Loucy (cell line): Measurements from ENCODE around the gene SCTR.

Source experiments
- H2AFZ ChIP-seq: fragments of 200-600 bp; sonication (generic); 2 replicates; pipeline ENCODE4 v1.6.0; 2016; ENCODE audit warnings: antibody characterized with exemption, mild to moderate bottlenecking, low read length, moderate library complexity
- H3F3A ChIP-seq: fragments of 200-600 bp; 2 replicates; pipeline ENCODE4 v1.6.0; 2016; ENCODE audit warnings: antibody characterized with exemption, low read depth, mild to moderate bottlenecking
- H3K27me3 ChIP-seq: fragments of 200-600 bp; sonication (generic); 2 replicates; pipeline ENCODE4 v1.6.1; 2014; ENCODE audit warnings: low read length, mild to moderate bottlenecking; ENCODE audit not compliant: insufficient read depth, poor library complexity, severe bottlenecking
- H3K36me3 ChIP-seq: fragments of 200-600 bp; sonication (generic); 2 replicates; pipeline ENCODE4 v1.6.1; 2016; ENCODE audit warnings: low read length; ENCODE audit not compliant: insufficient read depth
- H3K4me1 ChIP-seq: fragments of 200-600 bp; sonication (generic); 2 replicates; pipeline ENCODE4 v1.5.1; 2014; ENCODE audit warnings: low read length, mild to moderate bottlenecking; ENCODE audit not compliant: insufficient read depth, poor library complexity, severe bottlenecking
- H3K4me2 ChIP-seq: fragments of 200-600 bp; sonication (generic); 2 replicates; pipeline ENCODE4 v1.6.0; 2014; ENCODE audit warnings: antibody characterized with exemption, low read length, low read depth, mild to moderate bottlenecking; ENCODE audit not compliant: poor library complexity, severe bottlenecking
- H3K4me3 ChIP-seq: fragments of 200-600 bp; sonication (generic); 2 replicates; pipeline ENCODE4 v1.5.1; 2014; ENCODE audit warnings: low read length, mild to moderate bottlenecking, mixed read lengths; ENCODE audit not compliant: poor library complexity, severe bottlenecking
- H3K79me2 ChIP-seq: fragments of 200-600 bp; sonication (generic); 2 replicates; pipeline ENCODE4 v1.6.1; 2014; ENCODE audit warnings: low read length; ENCODE audit not compliant: insufficient read depth
- H3K9ac ChIP-seq: fragments of 200-600 bp; sonication (generic); 2 replicates; pipeline ENCODE4 v1.6.0; 2014; ENCODE audit warnings: mild to moderate bottlenecking, low read depth, low read length, moderate library complexity; ENCODE audit not compliant: poor library complexity, severe bottlenecking
- H3K9me2 ChIP-seq: fragments of 200-600 bp; sonication (generic); replicated peaks from 2 replicates; pipeline ENCODE4 v1.6.1; 2016; ENCODE audit warnings: low read depth, low read length, mixed read lengths
- H3K9me3 ChIP-seq: fragments of 200-600 bp; sonication (generic); 2 replicates; pipeline ENCODE4 v1.6.1; 2014; ENCODE audit warnings: mild to moderate bottlenecking, antibody characterized with exemption, low read length, low read depth; ENCODE audit not compliant: insufficient read depth
- H4K20me1 ChIP-seq: fragments of 200-600 bp; sonication (generic); 2 replicates; pipeline ENCODE4 v1.6.0; 2014; ENCODE audit warnings: antibody characterized with exemption, low read length, mild to moderate bottlenecking; ENCODE audit not compliant: insufficient read depth, poor library complexity, severe bottlenecking
- EZH2phosphoT487 ChIP-seq: fragments of 200-600 bp; IDR thresholded peaks from 2 replicates; pipeline ENCODE4 v1.6.1; 2018; ENCODE audit warnings: antibody characterized with exemption, mild to moderate bottlenecking, moderate library complexity, borderline replicate concordance
- TF ChIP-seq, protein P1 (sequence below): fragments of 200-600 bp; sonication (generic); conservative IDR thresholded peaks from 2 replicates; pipeline ENCODE4 v1.5.1; 2014; ENCODE audit warnings: mild to moderate bottlenecking, antibody characterized with exemption, low read length

Gene SCTR

DNA sequence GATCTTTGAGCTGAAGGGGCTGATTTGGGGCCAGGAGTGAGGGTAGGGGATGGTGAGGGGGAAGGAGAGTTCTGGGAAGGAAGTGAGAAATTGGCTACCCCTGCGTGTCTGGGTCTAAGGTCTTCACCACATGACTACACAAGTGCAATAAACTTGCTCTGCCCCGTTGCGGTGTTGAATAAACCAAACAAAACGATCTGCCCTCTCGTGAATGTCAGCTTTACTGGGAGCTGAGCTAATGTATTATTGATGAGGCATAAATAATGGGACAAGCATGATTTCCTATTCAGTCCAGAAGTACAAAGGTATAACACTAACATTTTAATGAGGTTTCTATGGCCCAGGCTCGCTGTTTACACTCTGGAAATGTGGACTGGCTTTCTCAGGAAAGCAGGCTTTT is 11.9 kb upstream of the SCTR start:
- Histone ChIP-seq H3K4me1 (no peaks in the 10 kb centered on the region), H3K4me3 (no peak overlapping the region), H3K36me3 (no peaks in the 10 kb centered on the region), H3K27me3 (no peaks in the 10 kb centered on the region), H3K9ac (no peak overlapping the region), H3K4me2 (no peak overlapping the region), H3K9me2 (no peaks in the 10 kb centered on the region), H3K9me3 (no peaks in the 10 kb centered on the region), H2AFZ (no peak overlapping the region), H3F3A (no peaks in the 10 kb centered on the region), H3K79me2 (no peaks in the 10 kb centered on the region), H4K20me1 (no peaks in the 10 kb centered on the region)
- TF ChIP-seq EZH2phosphoT487: no peak
- TF ChIP-seq, protein P1, sequence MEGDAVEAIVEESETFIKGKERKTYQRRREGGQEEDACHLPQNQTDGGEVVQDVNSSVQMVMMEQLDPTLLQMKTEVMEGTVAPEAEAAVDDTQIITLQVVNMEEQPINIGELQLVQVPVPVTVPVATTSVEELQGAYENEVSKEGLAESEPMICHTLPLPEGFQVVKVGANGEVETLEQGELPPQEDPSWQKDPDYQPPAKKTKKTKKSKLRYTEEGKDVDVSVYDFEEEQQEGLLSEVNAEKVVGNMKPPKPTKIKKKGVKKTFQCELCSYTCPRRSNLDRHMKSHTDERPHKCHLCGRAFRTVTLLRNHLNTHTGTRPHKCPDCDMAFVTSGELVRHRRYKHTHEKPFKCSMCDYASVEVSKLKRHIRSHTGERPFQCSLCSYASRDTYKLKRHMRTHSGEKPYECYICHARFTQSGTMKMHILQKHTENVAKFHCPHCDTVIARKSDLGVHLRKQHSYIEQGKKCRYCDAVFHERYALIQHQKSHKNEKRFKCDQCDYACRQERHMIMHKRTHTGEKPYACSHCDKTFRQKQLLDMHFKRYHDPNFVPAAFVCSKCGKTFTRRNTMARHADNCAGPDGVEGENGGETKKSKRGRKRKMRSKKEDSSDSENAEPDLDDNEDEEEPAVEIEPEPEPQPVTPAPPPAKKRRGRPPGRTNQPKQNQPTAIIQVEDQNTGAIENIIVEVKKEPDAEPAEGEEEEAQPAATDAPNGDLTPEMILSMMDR: no peak

DNA sequence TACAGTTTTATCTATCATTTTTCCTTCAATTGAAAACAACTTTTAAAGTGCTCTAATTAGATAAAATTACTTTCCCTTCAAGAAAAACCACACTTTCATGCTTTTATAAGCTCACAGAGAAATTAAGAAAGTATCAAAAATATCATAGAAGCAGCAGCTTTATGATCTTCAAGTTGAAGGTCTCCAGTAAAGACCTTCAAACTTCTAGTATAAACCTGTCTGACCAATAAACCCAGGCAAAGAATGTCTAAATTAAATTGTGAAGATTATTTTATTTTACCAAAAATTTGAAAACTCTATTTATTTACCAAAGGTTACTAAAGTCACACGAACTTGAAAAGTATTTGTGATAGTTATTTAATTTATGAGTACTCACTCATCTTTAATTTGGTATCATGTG is 9.3 kb upstream of the SCTR start:
- Histone ChIP-seq H3K9me3 (no peaks in the 10 kb centered on the region), H3K4me1 (no peaks in the 10 kb centered on the region), H3K4me3 (no peak overlapping the region), H4K20me1 (no peaks in the 10 kb centered on the region), H3K9me2 (no peaks in the 10 kb centered on the region), H3K79me2 (no peaks in the 10 kb centered on the region), H3K27me3 (no peaks in the 10 kb centered on the region), H3F3A (no peaks in the 10 kb centered on the region), H3K4me2 (no peak overlapping the region), H3K9ac (no peak overlapping the region), H2AFZ (no peak overlapping the region), H3K36me3 (no peaks in the 10 kb centered on the region)
- TF ChIP-seq, protein P1: no peak
- no peak for TF ChIP-seq EZH2phosphoT487

DNA sequence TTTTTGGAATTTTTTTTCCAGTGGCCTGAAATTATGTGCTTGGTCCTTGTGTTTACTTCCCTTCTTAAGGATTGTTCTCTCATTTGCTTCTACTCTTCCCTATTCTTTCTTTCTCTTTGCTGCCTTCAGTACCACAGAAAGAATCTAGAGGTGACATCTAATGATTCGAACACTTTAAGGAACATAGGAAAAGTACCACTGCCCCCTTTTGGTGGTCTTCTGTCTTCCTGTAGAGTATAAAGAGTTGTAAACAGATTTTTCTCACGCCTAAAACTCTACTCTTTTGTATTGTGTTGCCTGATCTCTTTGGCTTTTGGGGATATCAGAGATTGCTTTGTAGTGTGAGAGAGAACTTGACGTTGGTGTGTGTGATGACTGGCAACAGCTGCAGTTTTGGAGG is 7.0 kb upstream of the SCTR start:
- no peaks in the 10 kb centered on the region for H3K9me2 ChIP-seq
- no peaks in the 10 kb centered on the region for H3K4me1 ChIP-seq
- no peaks in the 10 kb centered on the region for H3K36me3 ChIP-seq
- no peaks in the 10 kb centered on the region for H3K79me2 ChIP-seq
- H3K9ac ChIP-seq: no peak overlapping the region
- no peaks in the 10 kb centered on the region for H3K27me3 ChIP-seq
- no peaks in the 10 kb centered on the region for H4K20me1 ChIP-seq
- TF ChIP-seq, protein P1: peak; percentile 47
- no peak for TF ChIP-seq EZH2phosphoT487
- no peaks in the 10 kb centered on the region for H3K9me3 ChIP-seq
- no peaks in the 10 kb centered on the region for H3F3A ChIP-seq
- H2AFZ ChIP-seq: no peak overlapping the region
- H3K4me2 ChIP-seq: no peak overlapping the region
- no peak overlapping the region for H3K4me3 ChIP-seq
